ENCODE results near the gene VWA7. TPM values are rescaled to one million over a fixed set of nuclear protein-coding genes. Genes with fewer than 3 reads are reported as not detected.
"Not testable (repeated sequence)": the region's sequence is repeated elsewhere in the genome, so short reads cannot be mapped to it uniquely, and the experiment has no call there.

Gene VWA7
- 1 to 10 TPM; 1.0 to 1.7 TPM for total RNA-seq
- polyA plus RNA-seq: 1 to 10 TPM in 1 of 2 donors, under 1 TPM in 1; 1.00 to 2.5 TPM

DNA sequence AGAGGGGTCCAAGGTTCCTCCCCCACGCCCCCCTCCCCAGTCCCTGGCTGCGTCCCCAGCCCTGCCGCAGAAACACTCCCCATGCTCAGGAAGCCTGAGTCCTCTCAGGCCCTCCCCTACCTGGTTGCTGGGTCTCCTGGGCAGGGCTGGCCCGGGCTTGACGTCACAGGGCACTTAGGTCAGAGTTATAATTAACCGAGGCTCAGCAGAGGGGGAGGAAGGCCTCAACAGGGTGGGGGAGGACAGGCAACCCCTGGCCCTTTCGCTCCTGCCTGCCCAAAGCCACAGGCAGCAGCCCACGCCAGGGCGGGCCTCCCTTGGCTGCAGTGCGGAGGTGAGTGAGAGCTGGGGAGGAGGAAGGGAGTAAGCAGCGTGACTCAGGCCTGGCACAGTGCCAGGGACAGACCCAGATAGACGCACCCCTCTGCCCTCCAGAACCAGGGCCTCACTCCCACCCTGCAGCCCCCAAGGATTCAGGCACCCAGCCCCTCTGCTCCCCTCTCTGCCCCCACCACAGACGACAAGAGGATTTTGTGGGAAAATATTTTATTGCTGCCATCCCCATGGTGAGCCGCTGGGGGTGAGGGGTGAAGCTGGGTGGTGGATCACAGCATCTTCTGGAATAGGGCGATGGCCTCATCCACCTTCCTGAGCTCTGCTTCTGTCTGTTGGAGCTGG lies at the start of gene VWA7:
VWA7 (minus strand) TSS at position 340 of the 678 bp plus-strand sequence. CDS start 549 bp downstream, outside the sequence.
- Histone ChIP-seq H3K36me3 (ENCODE audit: insufficient read depth, low read length) (peaks cover 26% of the 10 kb centered on the region), H3K27me3 (ENCODE audit: insufficient read depth, low read length) (no peaks in the 10 kb centered on the region), H3K4me1 (ENCODE audit: insufficient read depth, low read length) (peaks cover 44% of the 10 kb centered on the region), H3K9me3 (ENCODE audit: control insufficient read depth in 1 of 2, low read length in 2 of 2) (no peaks in the 10 kb centered on the region), H3K27ac (ENCODE audit: low read depth, low read length) (peak within 1 kb of the TSS; percentile 46), H3K4me3 (ENCODE audit: low read length in 2 of 2) (peak within 1 kb of the TSS in 1 of 2 donors; percentile 30)
- Mint-ChIP-seq H3K4me1 (peaks cover 13 to 44% (median 31%) of the 10 kb centered on the region in 4 donors), H3K27me3 (no peaks in the 10 kb centered on the region), H3K9me3 (no peaks in the 10 kb centered on the region), H3K27ac (peak within 1 kb of the TSS; percentile 57 to 87 (median 77)), H3K36me3 (peaks cover 0 to 26% of the 10 kb centered on the region in 2 donors), H3K4me3 (peak within 1 kb of the TSS; percentile 27 to 75 (median 58))
- ChIA-PET CTCF (ENCODE audit: partially characterized antibody) (interaction anchor here (1.1 to 12.8 kb wide), 2 partner anchors 13 to 43 kb away, joined by 3 to 173 read pairs; partner anchors contain the start of genes CLIC1, DDAH2 and MSH5), POLR2A (ENCODE audit: partially characterized antibody) (interaction anchor here (1.0 to 1.7 kb wide), 4 partner anchors 14 to 86 kb away, joined by 3 to 4 read pairs (median 4); partner anchors contain the start of gene MSH5)
- peak; percentile 49 to 88 (median 62) for DNase-seq
- intact Hi-C loops (cut with micrococcal nuclease): loop anchor here (2.0 kb wide), 1 partner anchor 18 kb away; the partner anchor contains the start of gene VARS1

GRCh38 chr6:31826793-31827285 lies 49.7 kb upstream of the VWA7 start:
- no peaks in the 10 kb centered on the region for H3K27me3 ChIP-seq (ENCODE audit: insufficient read depth, low read length)
- peak overlapping the region; percentile 83 for H3K27ac ChIP-seq (ENCODE audit: low read depth, low read length)
- no peaks in the 10 kb centered on the region for H3K9me3 Mint-ChIP-seq
- H3K27me3 Mint-ChIP-seq: no peaks in the 10 kb centered on the region
- H3K36me3 Mint-ChIP-seq: peaks cover 0 to 14% of the 10 kb centered on the region in 2 donors
- H3K4me1 ChIP-seq (ENCODE audit: insufficient read depth, low read length): peaks cover 49% of the 10 kb centered on the region
- H3K36me3 ChIP-seq (ENCODE audit: insufficient read depth, low read length): no peaks in the 10 kb centered on the region
- DNase-seq: peak in 1 of 5 donors; percentile 62
- H3K27ac Mint-ChIP-seq: peak overlapping the region; percentile 93 to 99 (median 96)
- H3K4me3 Mint-ChIP-seq: peak overlapping the region; percentile 88 to 98 (median 95)
- no peaks in the 10 kb centered on the region for H3K9me3 ChIP-seq (ENCODE audit: control insufficient read depth in 1 of 2, low read length in 2 of 2)
- peak overlapping the region; percentile 67 to 90 for H3K4me3 ChIP-seq (ENCODE audit: low read length in 2 of 2)
- ChIA-PET POLR2A (ENCODE audit: partially characterized antibody) (interaction anchor here (0.7 to 3.5 kb wide), 35 partner anchors 9 to 369 kb away, joined by 3 to 81 read pairs (median 6); partner anchors contain the start of genes ABHD16A, BAG6, C6orf47 and CLIC1), CTCF (ENCODE audit: partially characterized antibody) (interaction anchor here (0.8 to 2.6 kb wide), 20 partner anchors 9 to 276 kb away, joined by 3 to 15 read pairs (median 6); partner anchors contain the start of genes ABHD16A, BAG6, DDAH2 and HSPA1A)
- H3K4me1 Mint-ChIP-seq: peaks cover 23 to 62% (median 41%) of the 10 kb centered on the region in 4 donors
- intact Hi-C loops (cut with micrococcal nuclease): loop anchor here (1.0 kb wide), 1 partner anchor 32 kb away; the partner anchor contains the start of gene VARS1

DNA sequence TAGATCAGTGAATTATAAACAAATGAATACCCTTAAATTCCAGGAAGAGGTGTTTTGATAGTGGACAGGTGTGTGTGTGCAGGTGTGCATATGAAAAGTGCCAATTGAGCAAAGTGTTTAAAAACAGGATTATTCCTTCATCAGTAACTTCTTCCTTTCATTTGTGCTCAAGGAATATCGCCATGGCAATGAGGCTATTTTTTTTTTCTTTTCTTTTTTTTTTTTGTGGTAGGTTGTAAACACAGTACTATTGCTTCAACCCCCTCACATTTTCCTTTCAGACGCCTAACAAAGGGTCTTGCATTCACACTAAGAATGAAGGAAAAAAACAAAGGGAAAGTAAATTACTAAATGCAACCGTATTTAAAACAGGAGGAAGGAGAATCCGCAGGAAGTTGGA lies 48.4 kb upstream of the VWA7 start:
- H3K27ac ChIP-seq (ENCODE audit: low read depth, low read length): no peak overlapping the region
- no peak overlapping the region for H3K4me3 ChIP-seq (ENCODE audit: low read length in 2 of 2)
- no peaks in the 10 kb centered on the region for H3K27me3 ChIP-seq (ENCODE audit: insufficient read depth, low read length)
- no peaks in the 10 kb centered on the region for H3K9me3 Mint-ChIP-seq
- peaks cover 0 to 15% of the 10 kb centered on the region in 2 donors for H3K36me3 Mint-ChIP-seq
- peaks cover 19 to 62% (median 43%) of the 10 kb centered on the region in 4 donors for H3K4me1 Mint-ChIP-seq
- H3K4me1 ChIP-seq (ENCODE audit: insufficient read depth, low read length): peaks cover 48% of the 10 kb centered on the region
- no peaks in the 10 kb centered on the region for H3K9me3 ChIP-seq (ENCODE audit: control insufficient read depth in 1 of 2, low read length in 2 of 2)
- no peak for DNase-seq
- no peaks in the 10 kb centered on the region for H3K27me3 Mint-ChIP-seq
- peak overlapping the region in 6 of 7 donors; percentile 69 to 99 (median 82) for H3K27ac Mint-ChIP-seq
- CTCF ChIA-PET (ENCODE audit: partially characterized antibody): interaction anchor here (1.1 to 2.6 kb wide), 4 partner anchors 8 to 227 kb away, joined by 3 to 15 read pairs (median 8); partner anchors contain the start of gene LSM2
- H3K36me3 ChIP-seq (ENCODE audit: insufficient read depth, low read length): no peaks in the 10 kb centered on the region
- POLR2A ChIA-PET (ENCODE audit: partially characterized antibody): interaction anchor here (1.0 to 4.3 kb wide), 6 partner anchors 12 to 173 kb away, joined by 3 to 81 read pairs (median 14); partner anchors contain the start of genes ABHD16A, BAG6, CLIC1 and HSPA1A
- peak overlapping the region in 4 of 8 donors; percentile 17 to 98 (median 94) for H3K4me3 Mint-ChIP-seq
- intact Hi-C loops (cut with micrococcal nuclease): no loop called here

GRCh38 chr6:31823592-31824196 lies 46.6 kb upstream of the VWA7 start:
- H3K27ac Mint-ChIP-seq: peak overlapping the region in 4 of 7 donors; percentile 46 to 99 (median 58)
- H3K36me3 Mint-ChIP-seq: peaks cover 0 to 12% of the 10 kb centered on the region in 2 donors
- not testable (repeated sequence) for H3K4me3 ChIP-seq (ENCODE audit: low read length in 2 of 2); H3K36me3 ChIP-seq (ENCODE audit: insufficient read depth, low read length); DNase-seq; H3K27me3 Mint-ChIP-seq; H3K27ac ChIP-seq (ENCODE audit: low read depth, low read length); H3K27me3 ChIP-seq (ENCODE audit: insufficient read depth, low read length); H3K9me3 ChIP-seq (ENCODE audit: control insufficient read depth in 1 of 2, low read length in 2 of 2); H3K9me3 Mint-ChIP-seq
- peaks cover 64% of the 10 kb centered on the region for H3K4me1 ChIP-seq (ENCODE audit: insufficient read depth, low read length)
- POLR2A ChIA-PET (ENCODE audit: partially characterized antibody): interaction anchor here (1.0 to 7.1 kb wide), 10 partner anchors 9 to 171 kb away, joined by 3 to 76 read pairs (median 9); partner anchors contain the start of genes BAG6, CLIC1, CSNK2B and DDAH2
- H3K4me3 Mint-ChIP-seq: peak overlapping the region in 4 of 8 donors; percentile 2 to 43 (median 32)
- intact Hi-C loops (cut with micrococcal nuclease): loop anchor here (5.0 kb wide), 1 partner anchor 39 kb away; the partner anchor contains the start of gene NEU1
- CTCF ChIA-PET (ENCODE audit: partially characterized antibody): interaction anchor here (1.1 to 1.5 kb wide), 4 partner anchors 9 to 94 kb away, joined by 3 to 5 read pairs (median 3); partner anchors contain the start of gene LSM2
- peaks cover 21 to 70% (median 44%) of the 10 kb centered on the region in 4 donors for H3K4me1 Mint-ChIP-seq

DNA sequence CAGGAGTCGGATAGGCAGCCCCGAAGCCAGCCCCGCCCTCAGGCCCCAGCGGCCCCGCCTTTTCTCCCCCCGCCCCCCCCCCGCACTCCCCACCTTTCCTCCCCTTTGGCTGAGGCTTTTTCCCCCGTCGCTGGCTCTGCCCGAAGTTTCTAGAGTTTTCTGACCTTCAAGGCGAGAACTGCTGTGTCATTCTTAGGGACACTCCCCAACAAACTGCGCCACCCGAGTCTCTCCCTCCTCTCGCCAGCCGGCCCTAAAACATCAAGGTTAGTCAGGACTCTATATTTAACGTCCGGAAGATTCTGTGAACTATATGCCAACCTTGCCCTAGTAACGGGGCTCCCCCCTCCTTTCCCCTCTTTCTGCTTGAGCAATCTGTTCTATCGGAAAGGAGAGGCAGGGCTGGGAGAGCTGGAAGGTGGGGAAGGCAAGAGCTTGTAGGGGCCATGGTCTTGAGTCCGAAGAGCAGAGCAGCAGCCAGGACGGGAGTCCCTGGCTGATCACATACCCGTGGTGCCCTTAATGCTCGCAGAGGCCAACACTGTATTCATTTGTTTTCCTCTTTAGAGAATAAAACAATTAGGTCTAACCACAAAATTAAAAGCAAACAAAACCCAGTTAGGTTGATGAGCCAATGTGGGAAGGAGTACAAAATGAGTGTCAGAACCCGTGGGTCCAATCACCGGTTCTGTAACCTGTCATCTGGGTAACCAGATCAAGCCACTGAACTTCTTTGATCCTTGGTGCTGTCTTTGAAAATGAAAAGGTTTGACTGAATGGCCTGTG lies 45.1 kb upstream of the VWA7 start:
- ChIA-PET CTCF (ENCODE audit: partially characterized antibody) (interaction anchor here (0.9 to 2.8 kb wide), 6 partner anchors 9 to 92 kb away, joined by 3 to 9 read pairs (median 3); partner anchors contain the start of genes LSM2 and VARS1), POLR2A (ENCODE audit: partially characterized antibody) (interaction anchor here (0.9 to 7.1 kb wide), 17 partner anchors 9 to 241 kb away, joined by 3 to 76 read pairs (median 6); partner anchors contain the start of genes ABHD16A, BAG6, C6orf47 and CLIC1)
- no peaks in the 10 kb centered on the region for H3K27me3 ChIP-seq (ENCODE audit: insufficient read depth, low read length)
- peak; percentile 71 to 83 (median 73) for DNase-seq
- peak overlapping the region; percentile 84 to 96 for H3K4me3 ChIP-seq (ENCODE audit: low read length in 2 of 2)
- H3K27ac Mint-ChIP-seq: peak overlapping the region; percentile 98 to 99 (median 98)
- H3K27me3 Mint-ChIP-seq: no peaks in the 10 kb centered on the region
- H3K4me3 Mint-ChIP-seq: peak overlapping the region; percentile 94 to 98 (median 97)
- no peaks in the 10 kb centered on the region for H3K9me3 Mint-ChIP-seq
- H3K4me1 ChIP-seq (ENCODE audit: insufficient read depth, low read length): peaks cover 72% of the 10 kb centered on the region
- intact Hi-C loops (cut with micrococcal nuclease): loop anchor here (5.0 kb wide), 1 partner anchor 40 kb away; the partner anchor contains the start of gene NEU1
- H3K36me3 Mint-ChIP-seq: peaks cover 0 to 16% of the 10 kb centered on the region in 2 donors
- H3K4me1 Mint-ChIP-seq: peaks cover 31 to 81% (median 54%) of the 10 kb centered on the region in 4 donors
- no peaks in the 10 kb centered on the region for H3K9me3 ChIP-seq (ENCODE audit: control insufficient read depth in 1 of 2, low read length in 2 of 2)
- no peaks in the 10 kb centered on the region for H3K36me3 ChIP-seq (ENCODE audit: insufficient read depth, low read length)
- H3K27ac ChIP-seq (ENCODE audit: low read depth, low read length): peak overlapping the region; percentile 74

Measured in CD4-positive, alpha-beta memory T cell (primary cell).